Measurements from ENCODE around the gene KIF1B.
"Not testable (repeated sequence)": the region's sequence is repeated elsewhere in the genome, so short reads cannot be mapped to it uniquely, and the experiment has no call there.

The KIF1B gene

GRCh38 chr1:10245674-10246073 lies 35.3 kb downstream of the KIF1B start:
- Histone ChIP-seq H3K4me1 (ENCODE audit: control insufficient read depth, insufficient read depth, low read length) (no peaks in the 10 kb centered on the region), H3K36me3 (ENCODE audit: control insufficient read depth in 2 of 2, insufficient read depth in 1 of 2, low read length in 2 of 2) (peaks cover 0 to 3% of the 10 kb centered on the region in 2 experiments; a peak in 2 of 3 replicates), H3K27ac (ENCODE audit: extremely low read depth, low read depth, low read length) (no peak overlapping the region), H3K9me3 (ENCODE audit: control insufficient read depth, insufficient read depth, low read depth, low read length) (no peaks in the 10 kb centered on the region), H3K4me3 (ENCODE audit: low read depth, low read length) (no peak overlapping the region)
- CTCF ChIA-PET: no interaction called here
- no peak for TF ChIP-seq PRDM6 (tag by site-specific recombination; IDR thresholded peaks at IDR 0.05)
- POLR2A ChIA-PET: no interaction called here

GRCh38 chr1:10249808-10250457 lies 39.6 kb downstream of the KIF1B start:
- Histone ChIP-seq H3K36me3 (ENCODE audit: control insufficient read depth in 2 of 2, insufficient read depth in 1 of 2, low read length in 2 of 2) (no peaks in the 10 kb centered on the region), H3K9me3 (ENCODE audit: control insufficient read depth, insufficient read depth, low read depth, low read length) (no peaks in the 10 kb centered on the region), H3K4me1 (ENCODE audit: control insufficient read depth, insufficient read depth, low read length) (no peaks in the 10 kb centered on the region; the same call in 1 of the 2 replicates), H3K4me3 (ENCODE audit: low read depth, low read length) (no peak overlapping the region), H3K27ac (ENCODE audit: extremely low read depth, low read depth, low read length) (no peak overlapping the region)
- ChIA-PET CTCF (interaction anchor here (0.7 kb wide), 1 partner anchor 42 kb away, joined by 3 read pairs; no protein-coding TSS in a partner anchor), POLR2A (no interaction called here)
- TF ChIP-seq ZNF121 (tag by site-specific recombination; IDR thresholded peaks at IDR 0.05) (peak; percentile 74), BCL11B (tag by site-specific recombination; IDR thresholded peaks at IDR 0.05; ENCODE audit: low read depth) (no peak)

DNA sequence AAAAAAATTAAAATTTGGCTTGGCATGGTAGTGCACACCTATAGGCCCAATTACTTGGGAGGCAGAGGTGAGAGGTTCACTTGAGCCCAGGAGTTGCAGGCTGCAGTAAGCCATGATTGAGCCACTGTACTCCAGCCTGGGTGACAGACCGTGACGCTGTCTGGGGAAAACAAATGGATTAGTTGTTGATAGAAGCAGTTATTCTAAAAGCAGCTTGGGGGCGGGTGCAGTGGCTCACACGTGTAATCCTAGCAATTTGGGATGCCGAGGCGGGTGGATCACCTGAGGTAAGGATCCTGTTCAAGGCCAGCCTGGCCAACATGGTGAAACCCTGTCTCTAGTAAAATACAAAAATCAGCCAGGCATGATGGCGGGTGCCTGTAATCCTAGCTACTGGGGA lies 40.3 kb downstream of the KIF1B start:
- H3K4me3 ChIP-seq (ENCODE audit: low read depth, low read length): no peak overlapping the region
- H3K9me3 ChIP-seq (ENCODE audit: control insufficient read depth, insufficient read depth, low read depth, low read length): no peaks in the 10 kb centered on the region
- H3K4me1 ChIP-seq (ENCODE audit: control insufficient read depth, insufficient read depth, low read length): no peaks in the 10 kb centered on the region; the same call in 1 of the 2 replicates
- POLR2A ChIA-PET: interaction anchor here (0.9 kb wide), 1 partner anchor 40 kb away, joined by 7 read pairs; the partner anchor contains the start of gene KIF1B
- H3K36me3 ChIP-seq (ENCODE audit: control insufficient read depth in 2 of 2, insufficient read depth in 1 of 2, low read length in 2 of 2): peaks cover 0 to 2% of the 10 kb centered on the region in 2 experiments; a peak in 1 of 3 replicates
- CTCF ChIA-PET: no interaction called here
- H3K27ac ChIP-seq (ENCODE audit: extremely low read depth, low read depth, low read length): no peak overlapping the region
- TF ChIP-seq ZNF561 (tag by site-specific recombination; IDR thresholded peaks at IDR 0.05; ENCODE audit: borderline replicate concordance) (no peak), OSR2 (tag by site-specific recombination; IDR thresholded peaks at IDR 0.05) (peak; percentile 40; the same call in 1 of the 2 replicates)

- not testable (repeated sequence) for H3K36me3 ChIP-seq (ENCODE audit: control insufficient read depth in 2 of 2, insufficient read depth in 1 of 2, low read length in 2 of 2); H3K4me1 ChIP-seq (ENCODE audit: control insufficient read depth, insufficient read depth, low read length); H3K27ac ChIP-seq (ENCODE audit: extremely low read depth, low read depth, low read length); H3K4me3 ChIP-seq (ENCODE audit: low read depth, low read length); H3K9me3 ChIP-seq (ENCODE audit: control insufficient read depth, insufficient read depth, low read depth, low read length)
- ChIA-PET CTCF (interaction anchor here (0.6 kb wide), 1 partner anchor 538 kb away, joined by 3 read pairs; no protein-coding TSS in a partner anchor), POLR2A (interaction anchor here (0.5 to 0.9 kb wide), 2 partner anchors 41 to 967 kb away, joined by 3 to 7 read pairs; partner anchors contain the start of gene KIF1B)
- TF ChIP-seq KLF1 (tag by site-specific recombination; IDR thresholded peaks at IDR 0.05) (peak; percentile 35; the same call in 1 of the 2 replicates), ZNF121 (tag by site-specific recombination; IDR thresholded peaks at IDR 0.05) (peak; percentile 71; the same call in 1 of the 2 replicates)
Measured at GRCh38 chr1:10251325-10252108, 41.1 kb downstream of the KIF1B start.

- H3K36me3 ChIP-seq (ENCODE audit: control insufficient read depth in 2 of 2, insufficient read depth in 1 of 2, low read length in 2 of 2): peaks cover 6 to 15% of the 10 kb centered on the region in 2 experiments; a peak in 2 of 3 replicates
- ChIA-PET POLR2A (no interaction called here), CTCF (interaction anchor here (0.6 to 0.8 kb wide), 5 partner anchors 29 to 969 kb away, joined by 3 to 4 read pairs (median 3); no protein-coding TSS in a partner anchor)
- no peaks in the 10 kb centered on the region for H3K9me3 ChIP-seq (ENCODE audit: control insufficient read depth, insufficient read depth, low read depth, low read length)
- no peak overlapping the region for H3K4me3 ChIP-seq (ENCODE audit: low read depth, low read length)
- no peak overlapping the region for H3K27ac ChIP-seq (ENCODE audit: extremely low read depth, low read depth, low read length)
- no peaks in the 10 kb centered on the region; the same call in 1 of the 2 replicates for H3K4me1 ChIP-seq (ENCODE audit: control insufficient read depth, insufficient read depth, low read length)
- TF ChIP-seq ZNF280D (tag by site-specific recombination; IDR thresholded peaks at IDR 0.05): no peak
- 0 out of 2 replicates have a peak, but pooled peaks have one; percentile 21 for TF ChIP-seq SP7 (tag by site-specific recombination; IDR thresholded peaks at IDR 0.05)
- TF ChIP-seq ZNF169 (tag by site-specific recombination; IDR thresholded peaks at IDR 0.05): no peak
- TF ChIP-seq INSM2 (tag by site-specific recombination; IDR thresholded peaks at IDR 0.05): peak; percentile 82
- TF ChIP-seq, protein P1, sequence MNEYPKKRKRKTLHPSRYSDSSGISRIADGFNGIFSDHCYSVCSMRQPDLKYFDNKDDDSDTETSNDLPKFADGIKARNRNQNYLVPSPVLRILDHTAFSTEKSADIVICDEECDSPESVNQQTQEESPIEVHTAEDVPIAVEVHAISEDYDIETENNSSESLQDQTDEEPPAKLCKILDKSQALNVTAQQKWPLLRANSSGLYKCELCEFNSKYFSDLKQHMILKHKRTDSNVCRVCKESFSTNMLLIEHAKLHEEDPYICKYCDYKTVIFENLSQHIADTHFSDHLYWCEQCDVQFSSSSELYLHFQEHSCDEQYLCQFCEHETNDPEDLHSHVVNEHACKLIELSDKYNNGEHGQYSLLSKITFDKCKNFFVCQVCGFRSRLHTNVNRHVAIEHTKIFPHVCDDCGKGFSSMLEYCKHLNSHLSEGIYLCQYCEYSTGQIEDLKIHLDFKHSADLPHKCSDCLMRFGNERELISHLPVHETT (tag by site-specific recombination; IDR thresholded peaks at IDR 0.05): no peak
Measured at GRCh38 chr1:10252508-10252907, 42.1 kb downstream of the KIF1B start.
